Middle frontal gyrus (tissue), 1 donor: ENCODE data around the gene KRTAP5-5.
"Not testable (repeated sequence)": the region's sequence is repeated elsewhere in the genome, so short reads cannot be mapped to it uniquely, and the experiment has no call there.

Experiments used
- DNase-seq: peaks from one replicate; pipeline ENCODE4 v3.0.0-alpha.2; 2015; ENCODE audit warnings: low spot score; ENCODE audit errors: extremely low spot score

KRTAP5-5 gene

DNA sequence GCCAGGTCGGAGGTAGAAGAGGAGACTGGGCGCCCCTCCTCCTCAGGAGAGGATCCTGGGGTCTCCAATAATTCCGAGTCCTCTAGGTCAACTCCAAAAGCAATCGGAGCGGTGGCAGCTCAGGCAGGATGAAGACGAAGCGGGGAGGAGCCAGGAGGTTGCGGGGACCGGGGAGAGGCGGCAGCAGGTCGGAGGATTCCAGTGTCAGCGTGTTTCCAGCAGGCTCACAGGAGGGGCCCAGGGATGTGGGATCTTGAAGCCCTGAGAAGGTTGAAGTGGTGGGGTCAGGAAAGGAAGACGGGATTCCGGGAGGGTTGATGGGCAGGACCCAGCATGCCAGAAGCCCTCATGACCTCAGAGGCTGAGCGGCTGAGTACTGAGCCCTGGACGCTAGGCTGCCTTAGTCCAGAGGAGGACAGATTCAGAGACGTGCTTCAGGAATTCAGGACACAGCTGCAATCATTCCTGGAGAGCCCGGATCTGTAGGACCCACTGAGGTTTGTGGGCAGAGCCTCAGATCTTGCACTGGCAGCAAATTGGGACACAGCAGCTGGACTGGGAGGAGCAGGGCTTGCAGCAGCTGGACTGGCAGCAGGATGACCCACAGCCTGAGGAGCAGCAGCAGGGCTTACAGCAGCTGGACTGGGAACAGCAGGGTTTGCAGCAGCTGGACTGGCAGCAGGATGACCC is 22.3 kb upstream of the KRTAP5-5 start:
- DNase-seq, result not testable (repeated sequence)

DNA sequence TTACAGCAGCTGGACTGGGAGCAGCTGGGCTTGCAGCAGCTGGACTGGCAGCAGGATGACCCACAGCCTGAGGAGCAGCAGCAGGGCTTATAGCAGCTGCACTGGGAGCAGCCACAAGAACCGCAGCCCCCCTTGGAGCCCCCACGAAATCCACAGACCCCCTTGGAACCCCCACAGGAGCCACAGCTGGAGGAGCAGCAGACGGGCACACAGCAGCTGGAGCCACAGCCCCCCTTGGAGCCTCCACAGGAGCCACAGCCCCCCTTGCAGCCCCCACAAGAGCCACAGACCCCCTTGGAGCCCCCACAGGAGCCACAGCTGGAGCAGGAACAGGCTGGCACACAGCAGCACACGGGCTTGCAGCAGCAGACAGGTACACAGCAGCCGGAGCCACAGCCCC is 21.7 kb upstream of the KRTAP5-5 start:
- DNase-seq, result not testable (repeated sequence)

DNA sequence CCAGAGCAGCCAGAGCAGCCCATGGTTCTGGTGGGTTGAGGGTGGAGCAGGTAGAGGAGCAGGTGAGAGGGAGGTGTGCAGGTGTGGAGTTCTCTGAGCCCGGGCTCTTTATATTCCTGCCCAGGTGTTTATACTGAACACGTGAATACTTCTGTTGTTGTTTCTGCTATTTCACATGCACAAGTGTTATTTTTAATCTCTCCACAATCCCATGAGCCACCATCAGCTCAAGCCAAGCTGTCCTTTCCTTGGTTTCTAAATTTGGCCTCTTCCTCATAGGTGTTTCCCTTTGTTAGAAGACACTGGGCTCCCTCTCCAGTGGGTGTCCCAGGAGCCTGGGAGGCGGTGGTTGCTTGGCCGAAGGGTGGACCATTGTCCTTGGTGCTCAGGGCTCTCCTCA is 21.2 kb upstream of the KRTAP5-5 start, which contains the start of gene KRTAP5-3:
Gene KRTAP5-3 (minus strand): TSS at position 101 of the 400 bp plus-strand sequence. CDS start 78 bp downstream, at position 23.
- no peak for DNase-seq

DNA sequence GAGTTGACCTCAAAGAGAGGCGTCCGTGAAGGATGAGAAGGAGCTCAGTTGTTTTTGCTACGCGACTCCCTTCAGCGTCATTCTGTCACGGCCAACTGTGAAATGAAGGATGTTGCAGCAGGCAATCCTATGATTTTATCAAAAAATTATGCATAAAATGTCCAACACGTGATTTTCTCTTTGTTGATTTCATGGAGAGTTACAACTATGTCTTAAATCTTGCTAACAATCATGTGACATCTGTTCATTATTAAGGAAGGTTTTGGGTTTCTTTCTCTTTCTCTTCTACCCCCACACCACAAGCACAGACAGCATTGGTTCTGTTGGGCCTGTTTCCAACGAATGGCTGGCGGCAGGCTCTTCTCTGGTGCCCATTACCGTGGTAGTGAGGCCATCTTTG is 11.3 kb upstream of the KRTAP5-5 start:
- DNase-seq, result no peak

DNA sequence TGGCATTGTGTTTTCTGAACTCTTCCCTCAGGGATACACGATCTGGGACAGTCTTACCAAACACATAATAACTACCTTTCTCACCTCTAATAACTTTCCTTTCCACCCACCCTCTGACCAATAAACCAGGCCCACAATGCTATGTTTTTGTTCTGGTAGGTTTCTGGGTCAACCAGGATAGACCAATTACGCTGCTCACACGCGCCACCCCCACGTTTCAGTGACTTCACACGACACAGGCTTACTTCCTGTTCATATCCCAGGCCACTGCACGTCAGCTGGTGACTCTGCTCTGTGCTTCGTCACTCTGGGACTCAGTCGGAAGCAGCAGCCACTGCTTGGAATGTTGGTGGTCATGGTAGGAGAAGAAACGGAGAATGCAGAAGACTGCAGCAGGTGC is 10.1 kb upstream of the KRTAP5-5 start:
- no peak for DNase-seq

DNA sequence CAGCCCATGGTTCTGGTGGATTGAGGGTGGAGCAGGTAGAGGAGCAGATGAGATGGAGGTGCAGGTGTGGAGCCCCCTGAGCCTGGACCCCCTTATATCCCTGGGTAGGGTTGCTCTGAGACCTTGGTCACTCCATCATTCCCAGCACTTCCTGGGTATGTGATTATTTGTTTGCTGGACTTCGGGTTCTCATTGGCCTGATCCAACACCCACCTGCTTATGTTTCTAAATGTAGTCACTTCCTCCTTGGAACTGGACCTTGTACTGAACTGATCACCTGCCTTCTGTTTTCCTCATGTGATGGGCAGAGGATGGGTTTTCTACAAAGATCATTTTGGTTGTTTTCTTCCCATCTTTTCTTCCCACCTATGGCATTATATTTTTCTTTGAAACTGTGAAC is 7.5 kb upstream of the KRTAP5-5 start, which contains the start of gene KRTAP5-4:
Gene KRTAP5-4 (minus strand): TSS at position 53 of the 400 bp plus-strand sequence. CDS start 45 bp downstream, at position 8.
- no peak for DNase-seq

DNA sequence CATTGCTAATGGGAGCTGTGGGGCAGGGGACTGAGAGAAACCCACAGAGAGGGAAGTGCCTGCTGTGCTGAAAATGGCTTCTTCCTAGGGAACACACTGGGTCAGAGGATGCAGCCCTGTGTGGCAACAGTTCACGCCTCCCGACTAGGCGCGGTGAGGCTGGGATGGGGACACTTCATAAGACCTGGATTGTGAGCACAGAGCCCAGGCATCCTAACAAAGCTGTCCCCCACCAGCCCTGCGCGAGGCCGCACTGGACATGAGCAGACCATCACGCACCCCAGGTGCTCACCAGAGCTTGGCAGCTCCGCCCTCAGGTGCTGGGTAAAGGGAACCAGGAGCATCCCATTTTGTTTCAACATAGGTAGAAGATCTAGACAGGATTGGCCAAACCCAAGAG is 5.9 kb upstream of the KRTAP5-5 start:
- DNase-seq, result no peak

DNA sequence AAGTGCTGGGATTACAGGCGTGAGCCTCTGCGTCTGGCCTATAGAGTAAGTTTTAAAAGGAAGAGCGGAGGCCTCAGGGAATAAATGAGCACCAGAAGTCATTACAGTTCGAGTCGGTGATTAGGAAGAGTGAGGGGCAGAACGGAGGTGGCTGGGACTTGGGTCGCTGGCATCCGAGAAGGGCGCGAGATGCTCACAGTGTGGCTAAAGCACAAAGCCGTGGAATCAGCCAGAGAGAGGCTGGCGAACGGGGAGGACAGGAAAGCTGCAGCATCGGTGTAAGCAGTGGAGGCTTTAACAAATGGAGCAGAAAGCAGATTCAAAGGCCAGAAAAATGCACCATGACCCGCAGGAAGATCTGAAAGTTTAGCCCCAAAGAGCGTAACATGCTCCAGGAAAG is 5.0 kb upstream of the KRTAP5-5 start:
- no peak for DNase-seq

DNA sequence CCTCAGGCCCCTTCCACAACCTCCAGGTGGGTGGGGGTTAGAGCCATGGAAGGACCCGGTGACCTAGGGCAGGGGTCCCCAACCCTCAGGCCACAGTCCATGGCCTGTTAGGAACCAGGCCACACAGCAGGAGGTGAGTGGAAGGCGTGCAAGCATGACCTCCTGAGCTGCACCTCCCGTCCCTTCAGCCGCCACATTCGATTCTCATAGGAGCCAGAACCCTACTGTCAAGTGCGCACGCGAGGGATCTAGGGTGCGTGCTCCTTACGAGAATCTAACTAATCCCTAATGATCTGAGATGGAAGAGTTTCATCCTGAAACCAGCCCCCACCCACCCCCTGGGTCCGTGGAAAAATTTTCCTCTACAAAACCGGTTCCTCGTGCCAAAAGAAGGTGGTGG is 4.0 kb upstream of the KRTAP5-5 start:
- DNase-seq, result no peak

DNA sequence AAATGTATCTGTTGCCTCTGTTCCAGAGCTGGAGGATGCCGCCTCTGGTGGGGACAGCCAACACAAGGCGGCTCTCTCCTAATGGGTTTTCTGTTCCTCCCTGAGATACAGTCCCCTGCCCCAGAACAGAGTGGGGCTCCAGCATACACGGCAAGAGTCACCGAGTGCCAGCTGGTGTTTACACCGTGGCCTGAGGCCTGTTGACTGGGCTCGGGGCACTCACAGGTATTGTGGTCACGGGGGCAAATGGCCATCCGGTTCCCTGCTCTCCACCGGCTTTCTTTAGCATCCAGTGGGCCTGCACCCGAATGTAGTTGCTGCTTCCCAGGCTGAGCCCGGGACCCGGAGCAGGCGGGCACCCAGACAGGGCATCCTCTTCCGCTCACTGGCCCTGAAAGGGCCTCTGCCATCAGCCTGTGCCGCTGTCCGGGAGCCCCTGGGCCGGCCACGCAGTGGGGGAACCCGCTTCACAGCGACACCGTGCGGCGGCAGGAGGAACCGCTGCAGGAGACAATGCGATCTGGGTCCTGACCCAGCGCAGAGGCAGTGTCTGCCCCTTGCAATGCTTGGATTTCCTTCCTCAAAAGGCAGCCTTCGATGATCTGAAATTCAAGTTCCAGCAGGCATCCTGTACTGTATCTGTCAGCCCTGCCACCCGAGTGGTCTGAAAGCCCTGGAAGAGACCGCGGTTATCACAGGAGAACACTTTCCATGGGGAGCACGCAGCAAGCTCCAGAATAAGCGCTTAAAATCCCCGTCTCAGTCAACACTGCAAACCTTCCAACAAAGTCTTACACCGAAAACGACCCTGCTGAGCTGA is 859 bp upstream of the KRTAP5-5 start:
- no peak for DNase-seq

DNA sequence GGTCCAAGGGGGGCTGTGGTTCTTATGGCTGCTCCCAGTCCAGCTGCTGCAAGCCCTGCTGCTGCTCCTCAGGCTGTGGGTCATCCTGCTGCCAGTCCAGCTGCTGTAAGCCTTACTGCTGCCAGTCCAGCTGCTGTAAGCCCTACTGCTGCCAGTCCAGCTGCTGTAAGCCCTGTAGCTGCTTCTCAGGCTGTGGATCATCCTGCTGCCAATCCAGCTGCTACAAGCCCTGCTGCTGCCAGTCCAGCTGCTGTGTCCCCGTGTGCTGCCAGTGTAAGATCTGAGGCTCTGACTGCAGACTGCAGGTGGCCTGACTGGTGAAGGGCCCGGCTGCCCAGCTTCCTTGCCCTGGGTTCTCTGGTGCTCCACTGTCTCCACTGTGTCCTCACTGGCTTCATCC is 696 bp downstream of the KRTAP5-5 start:
- DNase-seq, result no peak

DNA sequence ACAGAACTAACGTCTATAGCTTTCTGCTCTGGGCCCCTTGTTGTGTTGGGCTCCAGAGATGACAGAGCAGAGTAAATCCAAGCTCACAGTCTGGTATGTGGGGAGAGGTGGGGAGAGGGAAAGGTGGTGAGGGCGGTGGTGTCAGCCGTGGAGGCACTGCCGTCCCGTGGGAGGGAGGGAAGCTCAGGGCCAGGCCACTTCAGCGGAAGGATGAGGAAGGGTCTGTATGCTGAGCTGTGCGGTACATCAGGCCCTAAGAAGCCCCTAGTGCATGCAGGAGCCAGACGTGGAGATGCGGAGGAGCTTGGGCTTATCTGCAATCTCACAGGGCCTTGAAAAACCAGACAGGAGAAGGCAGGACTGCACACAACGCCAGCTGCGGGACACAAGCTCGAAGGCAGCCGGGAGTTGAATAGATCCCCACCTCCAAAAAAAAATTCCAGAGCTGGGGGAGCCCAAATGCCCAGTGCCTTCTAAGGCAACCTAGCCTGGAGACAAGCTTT is 1.5 kb downstream of the KRTAP5-5 start:
- no peak for DNase-seq

DNA sequence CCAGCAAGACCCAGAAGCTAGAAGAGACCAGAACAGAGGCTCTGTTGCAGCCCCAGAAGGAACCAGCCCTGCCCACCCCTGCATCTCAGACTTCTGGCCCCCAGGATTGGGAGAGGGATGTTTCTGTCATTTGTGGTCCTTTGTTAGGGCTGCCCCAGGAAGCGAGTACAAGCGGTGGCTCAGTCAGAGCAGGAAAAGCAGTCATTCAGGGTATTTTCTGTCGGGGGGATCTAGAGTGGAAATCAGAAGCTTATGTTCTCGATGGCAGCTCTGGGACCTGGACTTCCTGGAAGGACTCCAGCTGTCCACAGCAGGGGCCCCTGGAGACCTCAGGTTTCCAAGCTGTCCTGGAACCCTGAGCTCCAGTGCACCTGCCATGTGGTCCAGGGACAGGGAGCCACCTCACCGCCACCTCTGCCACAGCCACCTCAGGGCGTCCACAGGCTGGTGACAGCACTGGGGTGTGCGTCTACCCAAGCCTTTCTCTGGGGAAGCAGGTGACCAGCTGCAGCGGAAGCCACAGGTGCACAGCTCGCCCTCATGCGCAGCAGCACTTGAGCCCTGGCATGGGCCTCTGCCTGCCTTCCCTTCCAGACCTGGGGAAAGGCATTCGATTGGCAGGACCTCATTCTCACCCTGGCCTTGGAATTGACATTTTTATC is 2.6 kb downstream of the KRTAP5-5 start:
- DNase-seq, result no peak

DNA sequence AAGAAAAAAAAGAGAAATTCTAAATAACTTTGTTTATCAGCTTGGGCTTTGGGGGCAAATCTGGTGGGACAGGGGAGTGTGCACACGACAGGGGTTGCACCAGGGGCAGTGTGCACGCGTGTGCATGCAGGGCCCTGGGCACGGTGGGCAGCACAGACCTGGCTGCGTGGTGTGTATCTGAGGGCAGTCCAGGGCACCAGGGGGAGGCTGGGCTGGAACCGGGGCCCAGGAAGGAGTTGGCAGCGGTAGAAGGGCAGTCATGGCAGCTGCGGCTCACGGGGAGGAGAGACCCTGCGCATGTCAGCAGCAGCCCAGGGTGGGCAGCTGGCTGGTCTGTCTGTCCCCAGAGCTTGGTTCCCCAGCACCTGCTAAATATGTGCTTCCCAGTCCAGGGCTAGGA is 4.3 kb downstream of the KRTAP5-5 start:
- DNase-seq, result no peak

DNA sequence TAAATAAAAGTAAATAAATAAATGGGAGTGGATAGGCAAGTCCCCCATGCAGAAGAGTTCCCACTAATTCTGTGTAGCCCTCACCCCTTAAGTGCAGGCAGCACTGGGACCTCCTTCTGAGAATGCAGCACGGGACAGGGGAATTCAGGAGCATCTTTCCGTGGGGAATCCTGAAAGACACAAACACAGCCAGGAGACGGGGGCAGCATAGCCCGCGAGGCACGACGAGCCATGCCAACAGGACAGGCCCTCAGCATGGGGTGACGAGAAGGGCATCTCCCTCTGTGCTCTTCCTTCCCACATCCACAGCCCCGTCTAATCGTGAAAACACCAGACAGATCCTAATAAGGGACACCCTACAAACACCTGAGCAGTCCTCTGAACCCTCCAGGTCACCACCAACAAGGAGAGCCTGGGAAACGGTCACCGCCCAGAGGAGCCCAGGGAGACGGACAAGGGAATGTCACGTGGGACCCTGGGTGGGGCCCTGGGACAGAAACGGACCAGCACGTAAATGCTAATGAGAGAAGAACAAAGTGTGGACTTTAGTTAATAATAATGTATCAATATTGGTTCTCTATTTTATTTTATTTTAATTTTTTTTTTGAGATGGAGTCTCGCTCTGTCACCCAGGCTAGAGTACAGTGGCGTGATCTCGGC is 6.8 kb downstream of the KRTAP5-5 start:
- no peak for DNase-seq

DNA sequence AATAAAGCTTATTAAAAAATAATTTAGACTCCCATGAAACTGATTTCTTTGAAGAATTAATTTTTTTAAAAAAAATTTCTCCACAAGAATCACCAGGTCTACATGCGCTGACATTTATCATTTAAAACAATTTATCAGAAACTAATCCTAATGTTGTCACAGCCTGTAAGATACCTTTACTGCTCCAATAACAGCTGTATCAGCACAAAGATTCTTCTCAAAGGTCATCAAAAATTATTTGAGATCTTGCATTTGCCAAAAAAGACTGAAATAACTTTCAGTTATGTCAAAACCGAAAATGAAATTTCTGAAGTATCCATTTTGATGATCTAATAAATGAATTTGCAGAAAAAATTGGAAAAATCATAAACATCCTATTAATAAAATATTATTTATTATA is 8.1 kb downstream of the KRTAP5-5 start:
- DNase-seq, result no peak

DNA sequence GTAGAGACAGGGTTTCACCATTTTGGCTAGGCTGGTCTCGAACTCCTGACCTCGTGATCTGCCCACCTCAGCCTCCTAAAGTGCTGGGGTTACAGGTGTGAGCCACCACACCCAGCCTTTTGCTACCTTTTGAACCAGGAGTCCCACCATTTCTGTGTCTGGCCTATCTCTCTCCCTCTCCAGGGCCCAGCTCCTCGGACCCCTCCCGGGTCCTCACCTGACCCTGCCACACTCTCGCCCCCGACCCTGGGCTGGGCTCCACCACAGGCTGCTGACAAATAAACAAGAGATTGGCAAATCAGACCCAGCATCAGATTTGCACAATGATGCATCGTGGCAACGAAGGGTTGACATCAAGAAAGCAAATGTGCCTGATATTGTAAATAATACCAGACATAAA is 8.8 kb downstream of the KRTAP5-5 start:
- DNase-seq, result no peak

DNA sequence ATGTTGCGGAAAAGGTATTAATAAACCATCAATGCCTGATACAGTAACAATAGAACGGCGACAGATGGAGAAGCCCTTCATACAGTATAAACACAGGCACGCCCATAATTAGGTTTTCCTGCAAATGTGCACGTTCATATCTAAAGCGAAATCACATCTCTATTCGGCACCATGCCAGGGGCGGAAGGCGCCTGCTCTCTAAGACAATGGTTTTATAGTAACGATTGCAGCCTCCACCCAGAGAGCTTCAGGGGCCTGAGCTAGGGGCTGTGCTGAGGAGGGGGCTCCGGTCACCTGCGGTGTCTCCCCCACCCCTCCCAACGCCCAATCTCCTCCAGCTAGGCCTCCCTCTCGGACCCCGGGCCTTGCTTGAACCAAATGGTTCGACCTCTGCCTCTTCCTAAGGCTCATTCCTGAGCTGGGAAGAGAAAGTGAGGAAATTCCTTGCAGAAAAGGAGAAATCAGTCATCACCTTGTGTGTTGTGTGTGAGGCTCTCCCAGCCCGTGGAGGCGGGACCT is 9.6 kb downstream of the KRTAP5-5 start:
- DNase-seq, result no peak

DNA sequence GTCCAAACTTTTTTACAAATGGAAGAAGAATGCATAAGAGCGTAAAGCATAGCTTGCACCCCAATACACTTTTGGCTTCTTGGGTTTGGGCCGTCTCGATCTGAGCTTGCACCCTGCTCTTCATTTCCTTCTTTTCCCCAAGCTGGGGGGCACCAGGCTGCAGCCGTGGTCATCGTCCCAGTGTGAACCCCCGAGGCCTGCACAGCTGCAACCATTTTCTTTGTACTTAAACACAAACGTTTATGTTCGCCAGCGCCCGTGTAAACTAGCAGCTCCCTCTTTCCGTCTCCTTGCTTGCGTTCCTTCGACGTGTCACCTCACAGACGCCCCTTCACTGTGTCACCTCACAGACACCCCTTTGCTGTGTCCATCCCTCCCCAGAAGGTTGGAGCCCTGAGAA is 10.1 kb downstream of the KRTAP5-5 start:
- DNase-seq, result no peak

DNA sequence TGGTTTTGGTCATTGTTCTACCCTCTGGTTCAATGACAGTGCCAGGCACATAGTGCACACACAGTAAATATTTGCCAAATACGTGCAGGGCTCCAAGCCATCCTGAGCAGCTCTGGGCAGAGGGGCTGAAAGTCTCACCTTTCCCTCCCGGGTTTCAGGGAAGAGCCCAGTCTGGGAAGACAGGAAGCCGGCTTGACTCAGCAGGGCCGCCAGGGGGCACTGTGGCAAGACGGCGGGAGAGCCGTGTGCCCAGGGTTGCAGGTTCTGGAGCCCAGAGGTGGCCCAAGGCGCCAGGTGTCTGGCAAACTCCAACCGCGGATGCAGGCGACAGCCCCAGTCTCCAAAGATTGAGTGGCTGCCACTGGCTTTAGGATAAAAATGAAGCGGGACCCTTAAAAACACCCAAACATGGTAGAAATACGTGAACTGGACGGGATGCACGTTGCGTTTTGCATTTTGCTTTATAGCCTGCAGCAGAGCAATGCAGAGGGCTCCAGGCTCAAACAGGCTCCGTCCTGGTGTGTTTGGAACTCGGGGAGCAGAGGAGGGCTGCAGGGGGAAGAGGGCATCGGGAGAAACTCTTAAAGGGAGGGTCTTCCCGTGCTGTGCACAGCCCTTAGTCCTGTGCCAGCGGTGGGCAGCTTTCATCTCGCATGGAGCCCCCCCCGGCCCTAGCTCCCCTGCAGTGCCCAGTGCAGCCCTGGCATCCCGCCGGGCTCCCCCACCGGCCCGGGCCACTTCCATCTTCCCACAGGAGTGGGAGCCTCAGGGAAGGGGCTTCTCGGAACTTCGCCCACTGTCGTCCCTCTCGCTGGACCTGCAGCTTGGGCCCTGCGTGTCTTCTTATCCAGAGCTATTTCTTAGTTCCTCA is 10.7 kb downstream of the KRTAP5-5 start:
- DNase-seq, result no peak
